Trophoblast cell (in vitro differentiated cells and primary cell): ENCODE results near the gene QPRT.

Experiments used
- DNase-seq, 2 donors: peaks; one replicate each; pipeline ENCODE4 v3.0.0-alpha.2; 2016
- H2AFZ ChIP-seq: 2 replicates; pipeline ENCODE4 v1.6.1; 2013; ENCODE audit warnings: low read length, moderate library complexity, mild to moderate bottlenecking; ENCODE audit not compliant: insufficient read depth, poor library complexity
- H2AK5ac ChIP-seq: 2 replicates; pipeline ENCODE4 v1.6.1; 2013; ENCODE audit warnings: mild to moderate bottlenecking, low read length
- H2BK120ac ChIP-seq: 2 replicates; pipeline ENCODE4 v1.6.1; 2013; ENCODE audit warnings: low read length, mild to moderate bottlenecking, moderate library complexity; ENCODE audit not compliant: insufficient read depth, poor library complexity
- H2BK12ac ChIP-seq: 2 replicates; pipeline ENCODE4 v1.6.1; 2013; ENCODE audit warnings: mild to moderate bottlenecking, low read length, moderate library complexity
- H2BK5ac ChIP-seq: 2 replicates; pipeline ENCODE4 v1.6.1; 2013; ENCODE audit warnings: low read length, low read depth, moderate library complexity, mild to moderate bottlenecking; ENCODE audit not compliant: poor library complexity
- H3K14ac ChIP-seq: 2 replicates; pipeline ENCODE4 v1.6.1; 2013; ENCODE audit warnings: mild to moderate bottlenecking, low read length
- H3K18ac ChIP-seq: 2 replicates; pipeline ENCODE4 v1.6.1; 2013; ENCODE audit warnings: mild to moderate bottlenecking, low read length
- H3K23ac ChIP-seq: 2 replicates; pipeline ENCODE4 v1.6.1; 2013; ENCODE audit warnings: low read length
- H3K27ac ChIP-seq: 2 replicates; pipeline ENCODE4 v1.5.1; 2013; ENCODE audit warnings: low read depth, mild to moderate bottlenecking, inconsistent platforms, low read length, moderate library complexity
- H3K27me3 ChIP-seq: 2 replicates; pipeline ENCODE4 v1.6.1; 2013; ENCODE audit warnings: inconsistent platforms, mild to moderate bottlenecking, low read length, moderate library complexity; ENCODE audit not compliant: insufficient read depth
- H3K36me3 ChIP-seq, 2 experiments: 1 replicate in 1 of 2; 2 replicates in 1 of 2; pipeline ENCODE4 v1.6.1; 2013; ENCODE audit warnings: low read length in 2 of 2, mild to moderate bottlenecking in 2 of 2, moderate library complexity in 1 of 2; ENCODE audit not compliant: insufficient read depth in 2 of 2, control insufficient read depth in 1 of 2
- H3K4ac ChIP-seq: 2 replicates; pipeline ENCODE4 v1.6.1; 2013; ENCODE audit warnings: low read depth, mild to moderate bottlenecking, low read length, moderate library complexity
- H3K4me1 ChIP-seq, 2 experiments: 1 replicate in 1 of 2; 2 replicates in 1 of 2; pipeline ENCODE4 v1.6.1; 2013; ENCODE audit warnings: low read length in 2 of 2, mild to moderate bottlenecking in 2 of 2, moderate library complexity in 1 of 2; ENCODE audit not compliant: insufficient read depth in 2 of 2, control insufficient read depth in 1 of 2
- H3K4me2 ChIP-seq: 2 replicates; pipeline ENCODE4 v1.6.1; 2013; ENCODE audit warnings: inconsistent platforms, mild to moderate bottlenecking, low read length, moderate library complexity
- H3K4me3 ChIP-seq: 2 replicates; pipeline ENCODE4 v1.5.1; 2013; ENCODE audit warnings: mild to moderate bottlenecking, low read depth, low read length, inconsistent platforms
- H3K79me1 ChIP-seq: one replicate; pipeline ENCODE4 v1.6.1; 2013; ENCODE audit warnings: low read length
- H3K79me2 ChIP-seq: 2 replicates; pipeline ENCODE4 v1.6.1; 2013; ENCODE audit warnings: low read length, mild to moderate bottlenecking; ENCODE audit not compliant: control insufficient read depth, insufficient read depth, poor library complexity
- H3K9ac ChIP-seq: 2 replicates; pipeline ENCODE4 v1.6.1; 2013; ENCODE audit warnings: mild to moderate bottlenecking, low read length
- H3K9me3 ChIP-seq: 2 replicates; pipeline ENCODE4 v1.6.1; 2013; ENCODE audit warnings: low read depth, mild to moderate bottlenecking, control low read depth, inconsistent platforms, low read length; ENCODE audit not compliant: insufficient read depth
- H4K12ac ChIP-seq: 2 replicates; pipeline ENCODE4 v1.6.1; 2013; ENCODE audit warnings: low read depth, mild to moderate bottlenecking, low read length, moderate library complexity
- H4K8ac ChIP-seq: 2 replicates; pipeline ENCODE4 v1.6.1; 2013; ENCODE audit warnings: low read depth, mild to moderate bottlenecking, low read length, moderate library complexity
- H4K91ac ChIP-seq: one replicate; pipeline ENCODE4 v1.6.1; 2013; ENCODE audit warnings: low read depth, mild to moderate bottlenecking, low read length, moderate library complexity
- WGBS: extraction: QIAGEN DNeasy Blood & Tissue Kit; methylation state at CpG from one replicate; pipeline ENCODE4 v1.1.7; 2013; ENCODE audit warnings: missing lambda C conversion rate; ENCODE audit not compliant: insufficient read length, insufficient coverage; ENCODE audit errors: extremely low coverage; 5-methylcytosine and 5-hydroxymethylcytosine counted together

QPRT gene

GRCh38 chr16:29649588-29650494, 29.1 kb upstream of the QPRT start:
- H3K79me2 ChIP-seq, result no peaks in the 10 kb centered on the region
- no peak overlapping the region for H3K4me3 ChIP-seq
- H3K36me3 ChIP-seq, result no peaks in the 10 kb centered on the region
- no peak overlapping the region for H3K14ac ChIP-seq
- H4K8ac ChIP-seq, result no peak overlapping the region
- no peaks in the 10 kb centered on the region for H3K9me3 ChIP-seq
- no peak overlapping the region for H3K4ac ChIP-seq
- peaks cover 3 to 5% of the 10 kb centered on the region in 2 experiments for H3K4me1 ChIP-seq
- H3K18ac ChIP-seq, result no peak overlapping the region
- H3K23ac ChIP-seq, result no peak overlapping the region
- H2BK120ac ChIP-seq, result no peak overlapping the region
- H2BK12ac ChIP-seq, result no peak overlapping the region
- H2BK5ac ChIP-seq, result no peak overlapping the region
- no CpG with 5 or more reads among the region's 9 CpGs for WGBS
- H3K9ac ChIP-seq, result no peak overlapping the region
- H3K4me2 ChIP-seq, result no peak overlapping the region
- no peaks in the 10 kb centered on the region for H3K27me3 ChIP-seq
- H4K91ac ChIP-seq, result no peak overlapping the region
- no peak overlapping the region for H2AK5ac ChIP-seq
- H2AFZ ChIP-seq, result no peak overlapping the region
- no peak for DNase-seq
- no peak overlapping the region for H3K27ac ChIP-seq
- no peaks in the 10 kb centered on the region for H3K79me1 ChIP-seq
- no peak overlapping the region for H4K12ac ChIP-seq

DNA sequence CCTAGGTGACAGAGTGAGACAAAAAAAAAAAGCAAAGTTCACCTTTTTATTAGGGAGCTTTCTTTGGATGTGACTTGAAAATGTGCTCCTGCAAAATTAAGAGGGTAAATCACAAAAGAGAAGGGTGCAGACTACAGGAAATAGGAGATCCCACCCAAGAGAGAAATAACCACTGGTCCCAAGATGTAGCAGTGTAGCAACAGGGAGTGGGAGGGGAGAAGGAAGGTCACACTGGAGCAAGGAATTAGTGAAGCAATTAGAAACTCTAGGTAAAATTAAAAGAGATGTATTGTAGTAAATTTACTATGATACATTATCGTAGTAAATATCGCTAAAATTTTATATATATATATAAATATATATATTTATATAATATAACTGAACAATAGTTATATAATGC, 28.2 kb upstream of the QPRT start:
- Histone ChIP-seq H3K4me1 (peaks cover 7 to 10% of the 10 kb centered on the region in 2 experiments), H3K79me2 (no peaks in the 10 kb centered on the region), H4K12ac (no peak overlapping the region), H4K91ac (no peak overlapping the region), H3K27me3 (no peaks in the 10 kb centered on the region), H3K36me3 (no peaks in the 10 kb centered on the region), H3K27ac (no peak overlapping the region), H3K23ac (no peak overlapping the region), H2BK120ac (no peak overlapping the region), H3K9ac (no peak overlapping the region), H3K9me3 (no peaks in the 10 kb centered on the region), H3K4me2 (no peak overlapping the region), H3K79me1 (no peaks in the 10 kb centered on the region), H2BK12ac (no peak overlapping the region), H3K4ac (no peak overlapping the region), H3K4me3 (no peak overlapping the region), H3K18ac (no peak overlapping the region), H2AK5ac (no peak overlapping the region), H2AFZ (no peak overlapping the region), H2BK5ac (no peak overlapping the region), H3K14ac (no peak overlapping the region), H4K8ac (no peak overlapping the region)
- WGBS, result no CpG with 5 or more reads among the region's 2 CpGs
- DNase-seq, result no peak

DNA sequence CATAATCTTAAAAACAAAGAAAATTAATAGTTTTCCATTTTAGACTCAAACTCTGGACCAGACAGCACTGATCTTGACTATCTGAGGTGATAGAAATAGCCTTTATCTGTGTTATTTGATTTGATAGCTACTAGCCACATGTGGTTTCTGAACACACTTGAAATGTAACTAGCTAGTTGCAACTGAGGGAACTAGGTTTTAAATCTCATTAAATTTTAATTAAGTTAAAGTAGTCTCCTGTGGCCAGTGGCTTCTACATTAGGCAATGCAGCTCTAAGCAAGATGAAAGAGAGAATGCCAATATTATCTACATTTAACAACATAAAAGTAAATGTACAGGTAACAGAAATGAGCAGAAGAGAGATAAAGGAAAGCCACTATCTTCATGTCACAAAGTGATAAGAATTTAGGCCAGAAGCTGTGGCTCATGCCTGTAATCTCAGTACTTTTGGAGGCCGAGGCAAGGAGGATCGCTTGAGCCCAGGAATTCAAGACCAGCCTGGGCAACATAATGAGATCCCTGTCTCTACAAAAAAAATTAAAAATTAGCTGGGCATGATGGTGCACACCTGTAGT, 27.1 kb upstream of the QPRT start:
- H4K8ac ChIP-seq, result no peak overlapping the region
- no peak overlapping the region for H2AK5ac ChIP-seq
- H3K4me1 ChIP-seq, result peaks cover 7 to 12% of the 10 kb centered on the region in 2 experiments
- no peak overlapping the region for H3K9ac ChIP-seq
- no peak overlapping the region for H4K12ac ChIP-seq
- H3K36me3 ChIP-seq, result no peaks in the 10 kb centered on the region
- no peak overlapping the region for H3K18ac ChIP-seq
- H3K27ac ChIP-seq, result no peak overlapping the region
- H3K4me3 ChIP-seq, result no peak overlapping the region
- H4K91ac ChIP-seq, result no peak overlapping the region
- no peak overlapping the region for H3K4ac ChIP-seq
- no peaks in the 10 kb centered on the region for H3K27me3 ChIP-seq
- H3K14ac ChIP-seq, result no peak overlapping the region
- no peak overlapping the region for H2AFZ ChIP-seq
- no CpG with 5 or more reads among the region's 2 CpGs for WGBS
- no peaks in the 10 kb centered on the region for H3K79me2 ChIP-seq
- no peak overlapping the region for H3K23ac ChIP-seq
- H3K79me1 ChIP-seq, result peaks cover 2% of the 10 kb centered on the region
- H3K9me3 ChIP-seq, result no peaks in the 10 kb centered on the region
- H2BK5ac ChIP-seq, result no peak overlapping the region
- H2BK12ac ChIP-seq, result no peak overlapping the region
- DNase-seq, result no peak
- no peak overlapping the region for H2BK120ac ChIP-seq
- H3K4me2 ChIP-seq, result no peak overlapping the region

DNA sequence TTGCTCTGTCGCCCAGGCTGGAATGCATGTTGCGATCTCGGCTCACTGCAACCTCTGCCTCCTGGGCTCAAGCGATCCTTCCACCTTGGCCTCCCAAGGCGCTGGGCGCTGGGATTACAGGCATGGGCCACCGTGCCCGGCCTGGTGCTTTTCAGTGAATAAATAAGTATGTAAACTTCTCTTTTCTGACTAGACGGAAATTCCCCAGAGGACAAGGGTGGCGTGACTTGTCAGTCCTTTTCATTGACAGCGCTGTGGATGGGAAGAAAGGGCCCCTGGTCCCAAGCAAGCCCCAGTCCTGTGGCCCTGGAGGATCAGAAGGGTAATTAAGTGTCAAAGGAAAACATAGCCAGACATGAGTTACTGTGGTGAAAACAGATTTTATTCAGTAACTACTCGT, 25.5 kb upstream of the QPRT start:
- no peaks in the 10 kb centered on the region for H3K9me3 ChIP-seq

More for the DNA sequence above, 25.5 kb upstream of the QPRT start:
- no CpG with 5 or more reads among the region's 12 CpGs for WGBS
- H3K27me3 ChIP-seq, result no peaks in the 10 kb centered on the region
- no peaks in the 10 kb centered on the region for H3K36me3 ChIP-seq
- H3K23ac ChIP-seq, result no peak overlapping the region
- DNase-seq, result peak in 1 of 2 donors; percentile 33
- H3K14ac ChIP-seq, result no peak overlapping the region
- H3K27ac ChIP-seq, result no peak overlapping the region
- no peak overlapping the region for H4K12ac ChIP-seq
- no peak overlapping the region for H3K18ac ChIP-seq
- no peak overlapping the region for H3K4me3 ChIP-seq
- no peak overlapping the region for H3K4me2 ChIP-seq
- H2BK12ac ChIP-seq, result no peak overlapping the region
- peaks cover 7 to 13% of the 10 kb centered on the region in 2 experiments for H3K4me1 ChIP-seq
- H3K4ac ChIP-seq, result no peak overlapping the region
- no peak overlapping the region for H2AFZ ChIP-seq
- no peak overlapping the region for H2AK5ac ChIP-seq
- no peak overlapping the region for H2BK5ac ChIP-seq
- H4K91ac ChIP-seq, result no peak overlapping the region
- peaks cover 2% of the 10 kb centered on the region for H3K79me1 ChIP-seq
- no peak overlapping the region for H4K8ac ChIP-seq
- no peak overlapping the region for H2BK120ac ChIP-seq
- H3K79me2 ChIP-seq, result no peaks in the 10 kb centered on the region
- H3K9ac ChIP-seq, result no peak overlapping the region
